Prostate gland (tissue), 2 donors: ENCODE data around the gene DCUN1D2. TPM values are rescaled to one million over a fixed set of nuclear protein-coding genes. Genes with fewer than 3 reads are reported as not detected.

Source experiments
- DNase-seq: peaks from one replicate; pipeline ENCODE4 v3.0.0-alpha.2; 2019; ENCODE audit warnings: low spot score
- H3K27ac ChIP-seq, 2 donors: fragments of 200-600 bp; sonication (generic); 2 replicates each; pipeline ENCODE4 v1.5.1; 2017 to 2019
- H3K27me3 ChIP-seq: fragments of 200-600 bp; sonication (generic); replicated peaks from 2 replicates; pipeline ENCODE4 v1.5.1; 2019; ENCODE audit not compliant: insufficient read depth
- H3K36me3 ChIP-seq, 2 donors: fragments of 200-600 bp; sonication (generic); 1 replicate in 1 of 2; 2 replicates in 1 of 2; pipeline versions ENCODE4 v1.5.1 to v1.8.1; 2017 to 2019
- H3K4me1 ChIP-seq: fragments of 200-600 bp; sonication (generic); replicated peaks from 2 replicates; pipeline ENCODE4 v1.5.1; 2019
- H3K4me3 ChIP-seq, 2 donors: fragments of 200-600 bp; sonication (generic); 2 replicates each; pipeline ENCODE4 v1.5.1; 2017 to 2019
- H3K9me3 ChIP-seq: fragments of 200-600 bp; sonication (generic); 2 replicates; pipeline ENCODE4 v1.5.1; 2017
- POLR2A ChIP-seq: fragments of 450-650 bp; IDR thresholded peaks from one replicate; pipeline ENCODE4 v1.6.1; 2016; ENCODE audit warnings: antibody characterized with exemption, mild to moderate bottlenecking
- POLR2AphosphoS5 ChIP-seq: sonication (generic); formaldehyde crosslinking; IDR thresholded peaks from one replicate; pipeline ENCODE4 v1.6.1; 2017; ENCODE audit warnings: antibody characterized with exemption
- WGBS: methylation state at CpG from one replicate; pipeline ENCODE4 v1.1.5; 2018; 5-methylcytosine and 5-hydroxymethylcytosine counted together
- intact Hi-C: fragments of 100-400 bp; cut with DNase I; formaldehyde crosslinking; loops from one replicate; pipeline ENCODE4 v1.14.2; 2022
- total RNA-seq, 2 donors: library from RNA; depleted of rRNA; stranded (reverse); fragments of >200 nt; gene quantifications; one replicate each; pipeline ENCODE4 v1.1.0, GENCODE V29; 2016
- TF ChIP-seq, protein P1 (sequence below), 4 experiments: fragments of 200-600 bp in 2 of 4; fragments of 450-650 bp in 2 of 4; sonication (generic) in 2 of 4; IDR thresholded peaks; 1 replicate in 3 of 4; 2 replicates in 1 of 4; pipeline ENCODE4 v1.5.1; 2016 to 2019; ENCODE audit warnings: antibody characterized with exemption in 4 of 4, mild to moderate bottlenecking in 2 of 4, moderate library complexity in 2 of 4

Gene DCUN1D2
- total RNA-seq, 2 donors from 2014 or later, result 11.0 to 48.0 TPM

DNA sequence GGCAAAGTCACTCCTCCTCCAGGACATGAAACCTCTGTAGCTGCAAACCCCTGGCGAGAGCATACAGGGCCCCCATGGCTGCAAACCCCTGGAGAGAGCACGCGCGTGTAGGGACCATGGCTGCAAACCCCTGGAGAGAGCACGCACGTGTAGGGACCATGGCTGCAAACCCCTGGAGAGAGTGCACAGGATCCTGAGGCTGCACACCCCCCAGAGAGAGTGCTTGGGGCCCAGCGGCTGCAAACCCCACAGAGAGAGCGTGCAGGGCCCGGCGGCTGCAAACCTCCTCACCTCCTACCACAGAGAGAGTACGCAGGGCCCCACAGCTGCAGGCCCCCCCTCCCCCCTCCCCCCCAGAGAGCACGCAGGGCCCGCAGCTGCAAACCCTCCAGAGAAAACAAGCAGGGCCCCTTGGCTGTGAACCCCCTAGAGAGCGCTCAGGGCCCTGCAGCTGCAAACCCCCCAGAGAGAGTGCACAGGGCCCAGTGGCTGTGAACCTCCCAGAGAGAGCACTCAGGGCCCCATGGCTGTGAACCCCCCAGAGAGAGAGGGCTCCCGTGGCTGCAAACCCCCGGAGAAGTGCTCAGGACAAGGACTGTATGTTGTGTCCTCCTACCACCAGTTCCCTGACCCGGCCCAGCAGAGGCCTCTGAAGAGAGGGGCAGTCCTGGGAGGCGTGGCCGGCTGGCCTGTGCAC is 44.6 kb downstream of the DCUN1D2 start:
- no peak overlapping the region for H3K27ac ChIP-seq
- no peak for DNase-seq

GRCh38 chr13:113443991-113444390 is 46.5 kb downstream of the DCUN1D2 start:
- Histone ChIP-seq H3K36me3 (no peaks in the 10 kb centered on the region), H3K9me3 (no peaks in the 10 kb centered on the region), H3K4me3 (no peak overlapping the region), H3K27ac (no peak overlapping the region), H3K27me3 (no peaks in the 10 kb centered on the region), H3K4me1 (no peaks in the 10 kb centered on the region)
- intact Hi-C loops, result no loop called here
- DNase-seq, result no peak
- WGBS, result 86% methylated on average over 12 of the region's 15 CpGs
- no peak for TF ChIP-seq POLR2AphosphoS5

More for the DNA sequence above, 44.6 kb downstream of the DCUN1D2 start:
- no peaks in the 10 kb centered on the region for H3K4me1 ChIP-seq
- no peaks in the 10 kb centered on the region for H3K36me3 ChIP-seq
- intact Hi-C loops, result no loop called here
- H3K9me3 ChIP-seq, result no peaks in the 10 kb centered on the region
- H3K27me3 ChIP-seq, result no peaks in the 10 kb centered on the region
- no peak overlapping the region for H3K4me3 ChIP-seq
- WGBS, result 67% methylated on average over 18 of the region's 19 CpGs
- TF ChIP-seq, protein P1, sequence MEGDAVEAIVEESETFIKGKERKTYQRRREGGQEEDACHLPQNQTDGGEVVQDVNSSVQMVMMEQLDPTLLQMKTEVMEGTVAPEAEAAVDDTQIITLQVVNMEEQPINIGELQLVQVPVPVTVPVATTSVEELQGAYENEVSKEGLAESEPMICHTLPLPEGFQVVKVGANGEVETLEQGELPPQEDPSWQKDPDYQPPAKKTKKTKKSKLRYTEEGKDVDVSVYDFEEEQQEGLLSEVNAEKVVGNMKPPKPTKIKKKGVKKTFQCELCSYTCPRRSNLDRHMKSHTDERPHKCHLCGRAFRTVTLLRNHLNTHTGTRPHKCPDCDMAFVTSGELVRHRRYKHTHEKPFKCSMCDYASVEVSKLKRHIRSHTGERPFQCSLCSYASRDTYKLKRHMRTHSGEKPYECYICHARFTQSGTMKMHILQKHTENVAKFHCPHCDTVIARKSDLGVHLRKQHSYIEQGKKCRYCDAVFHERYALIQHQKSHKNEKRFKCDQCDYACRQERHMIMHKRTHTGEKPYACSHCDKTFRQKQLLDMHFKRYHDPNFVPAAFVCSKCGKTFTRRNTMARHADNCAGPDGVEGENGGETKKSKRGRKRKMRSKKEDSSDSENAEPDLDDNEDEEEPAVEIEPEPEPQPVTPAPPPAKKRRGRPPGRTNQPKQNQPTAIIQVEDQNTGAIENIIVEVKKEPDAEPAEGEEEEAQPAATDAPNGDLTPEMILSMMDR (IDR thresholded peaks at IDR 0.05), result no peak
- TF ChIP-seq POLR2A (no peak), POLR2AphosphoS5 (no peak)

- Histone ChIP-seq H3K27ac (no peak overlapping the region), H3K9me3 (no peaks in the 10 kb centered on the region), H3K27me3 (no peaks in the 10 kb centered on the region), H3K36me3 (no peaks in the 10 kb centered on the region), H3K4me3 (no peak overlapping the region), H3K4me1 (no peaks in the 10 kb centered on the region)
- 97% methylated on average over 1 of the region's 1 CpG for WGBS
- no peak for DNase-seq
- TF ChIP-seq, protein P1 (IDR thresholded peaks at IDR 0.05), result no peak
- no peak for TF ChIP-seq POLR2AphosphoS5
- no peak for TF ChIP-seq POLR2A
- intact Hi-C loops, result no loop called here
These were observed 47.5 kb downstream of the DCUN1D2 start for GRCh38 chr13:113442985-113443362.

DNA sequence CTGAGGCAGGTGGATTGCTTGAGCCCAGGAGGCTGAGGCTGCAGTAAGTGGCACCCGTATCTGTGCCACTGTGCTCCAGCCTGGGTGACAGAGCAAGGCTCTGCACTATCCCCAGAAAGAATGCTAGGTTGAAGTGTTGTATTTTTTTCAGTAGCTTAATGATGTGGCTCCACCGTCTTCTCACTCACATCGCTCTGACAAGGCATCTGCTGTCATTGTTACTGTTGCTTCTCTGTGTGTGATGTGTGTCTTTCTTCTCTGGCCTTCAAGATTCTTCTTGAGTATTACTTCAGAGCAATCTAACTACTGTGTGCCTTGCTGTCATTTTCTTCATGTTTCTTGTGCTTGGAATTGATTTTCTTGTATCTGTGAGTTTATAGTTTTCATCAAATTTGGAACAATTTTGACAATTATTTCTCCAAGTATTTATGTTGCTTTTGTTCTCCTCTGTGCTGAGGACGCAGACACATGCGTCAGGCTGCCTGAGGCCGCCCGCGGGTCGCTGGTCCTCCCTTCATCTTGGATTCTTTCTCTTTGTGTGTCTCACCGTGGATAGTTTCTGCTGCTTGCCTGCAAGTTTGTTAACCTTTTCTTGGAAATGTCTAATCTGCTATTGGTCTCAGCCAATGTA is 48.0 kb downstream of the DCUN1D2 start:
- Histone ChIP-seq H3K9me3 (no peaks in the 10 kb centered on the region), H3K27ac (no peak overlapping the region), H3K36me3 (no peaks in the 10 kb centered on the region), H3K4me1 (no peaks in the 10 kb centered on the region), H3K27me3 (no peaks in the 10 kb centered on the region), H3K4me3 (no peak overlapping the region)
- no peak for DNase-seq
- intact Hi-C loops, result no loop called here
- 91% methylated on average over 10 of the region's 10 CpGs for WGBS
- no peak for TF ChIP-seq POLR2AphosphoS5
- TF ChIP-seq, protein P1 (IDR thresholded peaks at IDR 0.05), result no peak

DNA sequence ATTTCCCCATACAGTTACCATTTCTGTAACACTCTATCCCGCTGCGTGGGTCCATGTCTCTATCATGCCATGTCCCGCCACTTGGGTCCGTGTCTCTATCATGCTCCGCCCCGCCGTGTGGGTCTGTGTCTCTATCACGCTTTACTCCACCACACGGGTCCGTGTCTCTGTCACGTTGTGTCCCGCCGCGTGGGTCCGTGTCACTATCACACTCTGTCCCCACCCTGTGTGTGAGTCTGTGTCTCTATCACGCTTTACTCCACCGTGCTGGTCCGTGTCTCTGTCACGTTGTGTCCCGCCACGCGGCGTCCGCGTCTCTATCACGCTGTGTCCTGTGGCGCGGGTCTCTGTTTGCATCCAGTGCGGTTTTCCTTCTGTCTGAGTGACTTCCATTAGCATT is 48.9 kb downstream of the DCUN1D2 start:
- intact Hi-C loops, result no loop called here
- Histone ChIP-seq H3K27ac (no peak overlapping the region), H3K36me3 (no peaks in the 10 kb centered on the region), H3K4me3 (no peak overlapping the region), H3K9me3 (no peaks in the 10 kb centered on the region), H3K27me3 (no peaks in the 10 kb centered on the region), H3K4me1 (no peaks in the 10 kb centered on the region)
- WGBS, result 98% methylated on average over 29 of the region's 29 CpGs
- no peak for DNase-seq
- TF ChIP-seq POLR2AphosphoS5 (no peak), POLR2A (no peak)
- TF ChIP-seq, protein P1 (IDR thresholded peaks at IDR 0.05), result no peak
